WTC11 (cell line): ENCODE data around the gene ADPGK. TPM values are rescaled to one million over a fixed set of nuclear protein-coding genes. Genes with fewer than 3 reads are reported as not detected.
A peak's percentile ranks its signal among the peaks of the same experiment; 100 is the strongest.

Experiments used
- AFF4 ChIP-seq: sonication (generic); formaldehyde crosslinking; IDR thresholded peaks from 2 replicates; pipeline ENCODE4 v1.8.1; 2023; ENCODE audit warnings: mild to moderate bottlenecking, missing genetic modification reagents, borderline replicate concordance
- CBFB ChIP-seq: sonication (generic); formaldehyde crosslinking; IDR thresholded peaks from 2 replicates; pipeline ENCODE4 v1.8.1; 2022; ENCODE audit warnings: mild to moderate bottlenecking, low read depth, missing genetic modification reagents
- CREM ChIP-seq: sonication (generic); formaldehyde crosslinking; IDR thresholded peaks from 2 replicates; pipeline ENCODE4 v1.8.1; 2022; ENCODE audit warnings: mild to moderate bottlenecking, missing genetic modification reagents, moderate library complexity
- E2F4 ChIP-seq: sonication (generic); formaldehyde crosslinking; IDR thresholded peaks from 2 replicates; pipeline ENCODE4 v1.8.1; 2022; ENCODE audit warnings: low read depth, mild to moderate bottlenecking, moderate library complexity, missing genetic modification reagents, borderline replicate concordance
- ELF4 ChIP-seq: sonication (generic); formaldehyde crosslinking; IDR thresholded peaks from 2 replicates; pipeline ENCODE4 v1.8.1; 2022; ENCODE audit warnings: low read depth, mild to moderate bottlenecking, moderate library complexity, missing genetic modification reagents
- ESRRA ChIP-seq: sonication (generic); formaldehyde crosslinking; IDR thresholded peaks from 2 replicates; pipeline ENCODE4 v1.8.1; 2022; ENCODE audit warnings: mild to moderate bottlenecking, missing genetic modification reagents, borderline replicate concordance
- FOXP1 ChIP-seq: sonication (generic); formaldehyde crosslinking; IDR thresholded peaks from 2 replicates; pipeline ENCODE4 v1.8.0; 2022; ENCODE audit warnings: missing genetic modification reagents, mild to moderate bottlenecking, moderate library complexity, borderline replicate concordance
- GABPB1 ChIP-seq: sonication (generic); formaldehyde crosslinking; IDR thresholded peaks from 2 replicates; pipeline ENCODE4 v1.8.1; 2023; ENCODE audit warnings: mild to moderate bottlenecking, missing genetic modification reagents
- GRHL2 ChIP-seq: fragments of 250-450 bp; sonication (Bioruptor Pico); IDR thresholded peaks from 2 replicates; pipeline ENCODE4 v1.8.0; 2022; ENCODE audit warnings: mild to moderate bottlenecking, moderate library complexity; ENCODE audit not compliant: insufficient replicate concordance, severe bottlenecking
- GTF2I ChIP-seq: fragments of 250-450 bp; sonication (Bioruptor Pico); conservative IDR thresholded peaks from 2 replicates; pipeline ENCODE4 v1.4.0; 2021; ENCODE audit warnings: mild to moderate bottlenecking
- IRF1 ChIP-seq: sonication (generic); formaldehyde crosslinking; IDR thresholded peaks from 2 replicates; pipeline ENCODE4 v1.8.0; 2023; ENCODE audit warnings: missing genetic modification reagents
- NFATC4 ChIP-seq: fragments of 250-450 bp; sonication (Bioruptor Pico); IDR thresholded peaks from 2 replicates; pipeline ENCODE4 v1.9.0; 2021; ENCODE audit warnings: mild to moderate bottlenecking
- NFYB ChIP-seq: sonication (generic); formaldehyde crosslinking; conservative IDR thresholded peaks from 2 replicates; pipeline ENCODE4 v1.8.0; 2022; ENCODE audit warnings: low read depth, missing genetic modification reagents
- NR3C1 ChIP-seq: sonication (generic); formaldehyde crosslinking; conservative IDR thresholded peaks from 2 replicates; pipeline ENCODE4 v1.8.1; 2023; ENCODE audit warnings: low read depth, mild to moderate bottlenecking, missing genetic modification reagents
- OVOL2 ChIP-seq: fragments of 250-450 bp; sonication (Bioruptor Pico); IDR thresholded peaks from 2 replicates; pipeline ENCODE4 v1.9.0; 2021; ENCODE audit warnings: mild to moderate bottlenecking, borderline replicate concordance
- PRDM15 ChIP-seq: sonication (generic); formaldehyde crosslinking; IDR thresholded peaks from 2 replicates; pipeline ENCODE4 v1.8.0; 2022; ENCODE audit warnings: missing genetic modification reagents
- SMAD3 ChIP-seq: sonication (generic); formaldehyde crosslinking; IDR thresholded peaks from 2 replicates; pipeline ENCODE4 v1.8.0; 2022; ENCODE audit warnings: missing genetic modification reagents, mild to moderate bottlenecking, borderline replicate concordance
- SOX15 ChIP-seq: fragments of 250-450 bp; sonication (Bioruptor Pico); IDR thresholded peaks from 2 replicates; pipeline ENCODE4 v1.9.0; 2021; ENCODE audit warnings: mild to moderate bottlenecking
- TCF7 ChIP-seq: sonication (generic); formaldehyde crosslinking; IDR thresholded peaks from 2 replicates; pipeline ENCODE4 v1.8.0; 2022; ENCODE audit warnings: mild to moderate bottlenecking, low read depth, missing genetic modification reagents, moderate library complexity
- TEAD4 ChIP-seq: sonication (generic); formaldehyde crosslinking; IDR thresholded peaks from 2 replicates; pipeline ENCODE4 v1.8.0; 2022; ENCODE audit warnings: mild to moderate bottlenecking, missing genetic modification reagents
- USF2 ChIP-seq: sonication (generic); formaldehyde crosslinking; IDR thresholded peaks from 2 replicates; pipeline ENCODE4 v1.8.1; 2023; ENCODE audit warnings: mild to moderate bottlenecking, missing genetic modification reagents, moderate library complexity
- ZBTB21 ChIP-seq: sonication (generic); formaldehyde crosslinking; IDR thresholded peaks from 2 replicates; pipeline ENCODE4 v1.8.1; 2023; ENCODE audit warnings: mild to moderate bottlenecking, missing genetic modification reagents, borderline replicate concordance
- ZNF219 ChIP-seq: sonication (generic); formaldehyde crosslinking; IDR thresholded peaks from 2 replicates; pipeline ENCODE4 v1.8.0; 2023; ENCODE audit warnings: missing genetic modification reagents, mild to moderate bottlenecking, borderline replicate concordance
- ZNF263 ChIP-seq: sonication (generic); formaldehyde crosslinking; IDR thresholded peaks from 2 replicates; pipeline ENCODE4 v1.8.1; 2022; ENCODE audit warnings: low read depth, mild to moderate bottlenecking, moderate library complexity, missing genetic modification reagents
- ZNF317 ChIP-seq: sonication (generic); formaldehyde crosslinking; IDR thresholded peaks from 2 replicates; pipeline ENCODE4 v1.8.1; 2023; ENCODE audit warnings: low read depth, mild to moderate bottlenecking, moderate library complexity, missing genetic modification reagents, borderline replicate concordance
- ZNF671 ChIP-seq: fragments of 250-450 bp; sonication (Bioruptor Pico); IDR thresholded peaks from 2 replicates; pipeline ENCODE4 v1.8.0; 2021; ENCODE audit warnings: mild to moderate bottlenecking
- ZSCAN18 ChIP-seq: fragments of 250-450 bp; sonication (Bioruptor Pico); IDR thresholded peaks from 2 replicates; pipeline ENCODE4 v2.1.2; 2022; ENCODE audit warnings: mild to moderate bottlenecking, moderate library complexity
- total RNA-seq: library from RNA; stranded (reverse); gene quantifications from 3 replicates; pipeline ENCODE4 v1.2.3, GENCODE V29; 2021

The ADPGK gene
- total RNA-seq, 1 experiment from 2014 or later, result 37.9 TPM

GRCh38 chr15:72783640-72784455, at the start of gene ADPGK (continued):
- TF ChIP-seq PRDM15 (CRISPR knock-in tag) (0 out of 2 replicates have a peak, but pooled peaks have one; percentile 2), CREM (peak; percentile 100), ZNF263 (no peak), ZNF671 (CRISPR knock-in tag) (no peak), SMAD3 (CRISPR knock-in tag) (peak; percentile 84; the same call in 1 of the 2 replicates), NFYB (no peak), SOX15 (CRISPR knock-in tag) (no peak), E2F4 (CRISPR knock-in tag) (no peak), FOXP1 (no peak; the same call in 1 of the 2 replicates), NFATC4 (CRISPR knock-in tag) (no peak), ELF4 (no peak), ZNF317 (CRISPR knock-in tag) (no peak), GTF2I (CRISPR knock-in tag) (no peak), ZBTB21 (CRISPR knock-in tag) (no peak), GABPB1 (CRISPR knock-in tag) (peak; percentile 84), USF2 (CRISPR knock-in tag) (peak; percentile 68), TEAD4 (0 out of 2 replicates have a peak, but pooled peaks have one; percentile 76), IRF1 (CRISPR knock-in tag) (no peak; the same call in 1 of the 2 replicates), TCF7 (no peak), OVOL2 (CRISPR knock-in tag) (no peak), GRHL2 (CRISPR knock-in tag) (no peak), AFF4 (CRISPR knock-in tag) (no peak), CBFB (no peak), NR3C1 (CRISPR knock-in tag) (no peak), ZSCAN18 (CRISPR knock-in tag) (no peak), ZNF219 (CRISPR knock-in tag) (0 out of 2 replicates have a peak, but pooled peaks have one; percentile 35), ESRRA (CRISPR knock-in tag) (peak; percentile 51; the same call in 1 of the 2 replicates)
